Heart right ventricle (tissue), 16 donors: ENCODE data around the gene SLIT1. TPM values are rescaled to one million over a fixed set of nuclear protein-coding genes. Genes with fewer than 3 reads are reported as not detected.

ENCODE experiments used
- ATAC-seq, 8 donors: fragments of 200-7000 bp; cut with Tn5 transposase; one replicate each; pipeline ENCODE4 v1.9.1; 2020; ENCODE audit warnings: mild to moderate bottlenecking in 8 of 8, moderate library complexity in 8 of 8, moderate number of reproducible peaks in 1 of 8
- DNase-seq, 2 donors: peaks; one replicate each; pipeline ENCODE4 v3.0.0-alpha.2; 2020
- H3K27ac ChIP-seq, 10 donors: fragments of 200-600 bp; sonication (generic) in 2 of 10; one replicate each; pipeline versions ENCODE4 v1.5.0 to v1.8.0; 2020 to 2022; ENCODE audit warnings: mild to moderate bottlenecking in 3 of 10
- H3K27me3 ChIP-seq, 7 donors: fragments of 200-600 bp; one replicate each; pipeline ENCODE4 v1.8.0; 2021 to 2022; ENCODE audit warnings: mild to moderate bottlenecking in 2 of 7
- H3K36me3 ChIP-seq, 9 donors: fragments of 200-600 bp; sonication (generic) in 1 of 9; one replicate each; pipeline versions ENCODE4 v1.5.0 to v1.8.0; 2020 to 2022; ENCODE audit warnings: mild to moderate bottlenecking in 2 of 9
- H3K4me1 ChIP-seq, 9 donors: fragments of 200-600 bp; sonication (generic) in 1 of 9; one replicate each; pipeline versions ENCODE4 v1.5.0 to v1.8.0; 2020 to 2022; ENCODE audit warnings: mild to moderate bottlenecking in 4 of 9
- H3K4me3 ChIP-seq, 10 donors: fragments of 200-600 bp; sonication (generic) in 2 of 10; one replicate each; pipeline versions ENCODE4 v1.5.0 to v1.8.0; 2020 to 2022; ENCODE audit warnings: mild to moderate bottlenecking in 7 of 10, moderate library complexity in 2 of 10
- H3K9me3 ChIP-seq, 11 donors: fragments of 200-600 bp in 10 of 11; sonication (generic) in 2 of 11; one replicate each; pipeline versions ENCODE4 v1.5.0 to v1.8.0; 2013 to 2022; ENCODE audit warnings: mild to moderate bottlenecking in 2 of 11, control low read depth in 1 of 11, moderate library complexity in 1 of 11
- WGBS, 2 donors: extraction: QIAGEN DNeasy Blood & Tissue Kit; methylation state at CpG; one replicate each; pipeline ENCODE4 v1.1.7; 2013; ENCODE audit warnings: inconsistent platforms in 1 of 2; 5-methylcytosine and 5-hydroxymethylcytosine counted together
- intact Hi-C, 10 donors: fragments of 100-400 bp; cut with DNase I; formaldehyde crosslinking; loops; one replicate each; pipeline versions ENCODE4 v1.11.1 to v1.14.2; 2022
- polyA plus RNA-seq, 2 donors: library from polyadenylated mRNA; stranded (reverse); fragments of 200-250 nt; gene quantifications; one replicate each; pipeline ENCODE4 v1.2.3, GENCODE V29; 2013
- total RNA-seq, 10 donors: library from RNA; stranded (reverse); fragmentation: NEBNext Ultra II Directional in 3 of 10; extraction: Animal tissue kit (Norgen Biotek cat#: 25700) in 3 of 10; gene quantifications; one replicate each; pipeline versions ENCODE4 v1.2.1 to v1.2.4, GENCODE V29; 2021 to 2023
- TF ChIP-seq, protein P1 (sequence below), 9 donors: fragments of 200-600 bp; sonication (generic) in 2 of 9; IDR thresholded peaks; one replicate each; pipeline versions ENCODE4 v1.5.0 to v1.8.0; 2021 to 2022; ENCODE audit warnings: antibody characterized with exemption in 9 of 9, mild to moderate bottlenecking in 5 of 9, moderate library complexity in 1 of 9
- donor health status: Arrhythmogenic right ventricular cardiomyopathy.
- donor health status: ischemic (EF 13 %, LVEDD 7.1; RV severe dilation, severe dysfunction).
- donor health status: healthy with polysubstance abuse.
- donor health status: DM: no; HTN: yes; CAD: no.
- donor health status: DM: no; HTN: no; CAD: no.
- donor health status: ischemic (EF 25% LVEDD 6.9; RV normal size, moderate dysfunction).
- donor health status: ischemic (EF 25% LVEDD 5.7; RV mildly dilated, moderate dysfunction).
- donor health status: healthy.
- donor health status: DM: yes; HTN: yes; CAD: no.
- donor health status: Ischemic cardiomyopathy.
- donor health status: ischemic (EF 35%, LVEDD 5.7; RV mildly dilated, moderate dysfunction).
- donor health status: nonischemic (EF 11% LVEDD 7.7; RV severe dilation, severe dysfunction).
- donor health status: DM: yes; HTN: yes; CAD: no.
- donor health status: PGD.
- donor health status: ischemic (EF 29% LVEDD 5.4; RV normal size, mild dysfunction).
- donor health status: nonischemic (EF 23%, LVEDD 6.1; RV moderate dilation, normal function).

The SLIT1 gene
- total and polyA plus RNA-seq, 12 donors, result 0.04 to 0.31 (median 0.13) TPM; not detected in 1

DNA sequence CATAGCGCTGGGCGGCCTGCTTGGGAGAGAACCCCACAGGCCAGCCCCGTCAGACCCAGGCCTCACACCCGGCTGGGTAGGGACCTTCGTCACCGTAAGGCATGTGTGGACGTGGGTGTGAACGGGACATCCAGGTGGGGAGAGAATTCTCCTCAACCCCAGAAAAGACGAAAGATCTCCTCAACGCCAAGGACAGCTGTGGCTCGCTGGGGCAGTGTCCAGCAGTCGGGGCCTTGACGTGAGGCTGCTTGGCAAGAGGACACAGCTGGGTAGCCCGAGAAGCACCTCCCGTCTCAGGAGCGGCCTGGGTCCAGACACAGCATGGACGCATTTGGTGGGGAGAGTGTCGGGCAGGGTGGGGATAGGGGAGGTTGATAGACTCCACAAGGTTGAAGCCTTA, 1.2 kb upstream of the SLIT1 start:
- TF ChIP-seq, protein P1, sequence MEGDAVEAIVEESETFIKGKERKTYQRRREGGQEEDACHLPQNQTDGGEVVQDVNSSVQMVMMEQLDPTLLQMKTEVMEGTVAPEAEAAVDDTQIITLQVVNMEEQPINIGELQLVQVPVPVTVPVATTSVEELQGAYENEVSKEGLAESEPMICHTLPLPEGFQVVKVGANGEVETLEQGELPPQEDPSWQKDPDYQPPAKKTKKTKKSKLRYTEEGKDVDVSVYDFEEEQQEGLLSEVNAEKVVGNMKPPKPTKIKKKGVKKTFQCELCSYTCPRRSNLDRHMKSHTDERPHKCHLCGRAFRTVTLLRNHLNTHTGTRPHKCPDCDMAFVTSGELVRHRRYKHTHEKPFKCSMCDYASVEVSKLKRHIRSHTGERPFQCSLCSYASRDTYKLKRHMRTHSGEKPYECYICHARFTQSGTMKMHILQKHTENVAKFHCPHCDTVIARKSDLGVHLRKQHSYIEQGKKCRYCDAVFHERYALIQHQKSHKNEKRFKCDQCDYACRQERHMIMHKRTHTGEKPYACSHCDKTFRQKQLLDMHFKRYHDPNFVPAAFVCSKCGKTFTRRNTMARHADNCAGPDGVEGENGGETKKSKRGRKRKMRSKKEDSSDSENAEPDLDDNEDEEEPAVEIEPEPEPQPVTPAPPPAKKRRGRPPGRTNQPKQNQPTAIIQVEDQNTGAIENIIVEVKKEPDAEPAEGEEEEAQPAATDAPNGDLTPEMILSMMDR (IDR thresholded peaks at IDR 0.05), result no peak
- H3K9me3 ChIP-seq, result no peaks in the 10 kb centered on the region
- no peak for ATAC-seq
- intact Hi-C loops, result no loop called here
- peaks cover 2 to 9% (median 8%) of the 10 kb centered on the region in 9 donors for H3K4me1 ChIP-seq
- H3K27me3 ChIP-seq, result peaks cover 13 to 62% (median 44%) of the 10 kb centered on the region in 7 donors
- no peak overlapping the region for H3K4me3 ChIP-seq
- H3K27ac ChIP-seq, result no peak overlapping the region
- no peak for DNase-seq
- no peaks in the 10 kb centered on the region for H3K36me3 ChIP-seq
- WGBS, 2 donors, result 83 to 90% methylated on average over 18 of the region's 18 CpGs

GRCh38 chr10:97184971-97185325, 811 bp downstream of the SLIT1 start:
- Histone ChIP-seq H3K27me3 (peaks cover 13 to 68% (median 55%) of the 10 kb centered on the region in 7 donors), H3K4me1 (peaks cover 3 to 9% (median 8%) of the 10 kb centered on the region in 9 donors), H3K4me3 (peak overlapping the region in 1 of 10 donors; percentile 5), H3K9me3 (no peaks in the 10 kb centered on the region), H3K36me3 (no peaks in the 10 kb centered on the region), H3K27ac (no peak overlapping the region)
- ATAC-seq, result no peak
- no peak for DNase-seq
- intact Hi-C loops, result no loop called here
- TF ChIP-seq, protein P1 (IDR thresholded peaks at IDR 0.05), result no peak
- 22 to 27% methylated on average over 17 of the region's 17 CpGs for WGBS, 2 donors

GRCh38 chr10:97183314-97183713, 2.4 kb downstream of the SLIT1 start:
- DNase-seq (no peak), ATAC-seq (no peak)
- Histone ChIP-seq H3K4me1 (peaks cover 4 to 14% (median 9%) of the 10 kb centered on the region in 9 donors), H3K27me3 (peaks cover 13 to 82% (median 70%) of the 10 kb centered on the region in 7 donors), H3K27ac (no peak overlapping the region), H3K9me3 (no peaks in the 10 kb centered on the region), H3K4me3 (no peak overlapping the region), H3K36me3 (no peaks in the 10 kb centered on the region)
- 79 to 95% methylated on average over 3 of the region's 3 CpGs for whole genome bisulfite sequencing, 2 donors
- TF ChIP-seq, protein P1 (IDR thresholded peaks at IDR 0.05), result no peak
- intact Hi-C loops, result no loop called here

GRCh38 chr10:97182288-97182990, 3.3 kb downstream of the SLIT1 start:
- TF ChIP-seq, protein P1 (IDR thresholded peaks at IDR 0.05), result no peak
- H3K9me3 ChIP-seq, result no peaks in the 10 kb centered on the region
- no peak overlapping the region for H3K27ac ChIP-seq
- no peaks in the 10 kb centered on the region for H3K36me3 ChIP-seq
- ATAC-seq, result no peak
- no peak for DNase-seq
- no peak overlapping the region for H3K4me3 ChIP-seq
- H3K27me3 ChIP-seq, result peaks cover 13 to 82% (median 70%) of the 10 kb centered on the region in 7 donors
- 87 to 89% methylated on average over 10 of the region's 10 CpGs for WGBS, 2 donors
- H3K4me1 ChIP-seq, result peaks cover 4 to 14% (median 9%) of the 10 kb centered on the region in 9 donors
- intact Hi-C loops, result no loop called here
